WTC11 (cell line): Measurements from ENCODE around the gene SND1. TPM values are rescaled to one million over a fixed set of nuclear protein-coding genes. Genes with fewer than 3 reads are reported as not detected.
A peak's percentile ranks its signal among the peaks of the same experiment; 100 is the strongest.

ENCODE experiments used
- ATAC-seq: fragments of 200-7000 bp; cut with Tn5 transposase; 2 replicates; pipeline ENCODE4 v1.10.0; 2021; ENCODE audit warnings: mild to moderate bottlenecking, moderate library complexity
- CTCF ChIA-PET: fragments of 300-600 bp; sonication (Branson Sonifier 250); formaldehyde crosslinking; loops from one replicate; lab custom pipeline; 2021; ENCODE audit warnings: antibody characterized with exemption; lab: Charles Lee
- POLR2A ChIA-PET: fragments of 350-600 bp; sonication (Branson Sonifier 250); formaldehyde crosslinking; loops from one replicate; lab custom pipeline; 2021; ENCODE audit warnings: antibody characterized with exemption; lab: Charles Lee
- DNase-seq: peaks from one replicate; pipeline ENCODE4 v3.0.0; 2021; ENCODE audit warnings: low spot score
- H3K27ac Mint-ChIP-seq: 2 replicates; pipeline ENCODE4 v1.8.0; 2021; ENCODE audit warnings: mixed read lengths
- H3K27me3 Mint-ChIP-seq: 2 replicates; pipeline ENCODE4 v1.8.0; 2021; ENCODE audit warnings: low read depth, mild to moderate bottlenecking, moderate library complexity, mixed read lengths
- H3K36me3 Mint-ChIP-seq: 2 replicates; pipeline ENCODE4 v1.8.0; 2021; ENCODE audit warnings: mixed read lengths
- H3K4me1 Mint-ChIP-seq: 2 replicates; pipeline ENCODE4 v1.8.0; 2022; ENCODE audit warnings: mixed read lengths
- H3K4me3 Mint-ChIP-seq: 2 replicates; pipeline ENCODE4 v1.8.0; 2021; ENCODE audit warnings: mild to moderate bottlenecking, moderate library complexity, mixed read lengths
- H3K9me3 Mint-ChIP-seq: 2 replicates; pipeline ENCODE4 v1.8.0; 2021; ENCODE audit warnings: mixed read lengths
- AFF4 ChIP-seq: sonication (generic); formaldehyde crosslinking; IDR thresholded peaks from 2 replicates; pipeline ENCODE4 v1.8.1; 2023; ENCODE audit warnings: mild to moderate bottlenecking, missing genetic modification reagents, borderline replicate concordance
- ATF6 ChIP-seq: sonication (generic); formaldehyde crosslinking; IDR thresholded peaks from 2 replicates; pipeline ENCODE4 v1.8.1; 2023; ENCODE audit warnings: mild to moderate bottlenecking, missing genetic modification reagents
- FOXJ3 ChIP-seq: sonication (generic); formaldehyde crosslinking; IDR thresholded peaks from 2 replicates; pipeline ENCODE4 v1.9.0; 2021; ENCODE audit warnings: missing genetic modification reagents, mild to moderate bottlenecking, borderline replicate concordance
- JAZF1 ChIP-seq: fragments of 250-450 bp; sonication (Bioruptor Pico); IDR thresholded peaks from 2 replicates; pipeline ENCODE4 v1.9.0; 2021; ENCODE audit warnings: moderate library complexity, mild to moderate bottlenecking, inconsistent platforms
- JUN ChIP-seq: sonication (generic); formaldehyde crosslinking; IDR thresholded peaks from 2 replicates; pipeline ENCODE4 v1.8.0; 2023; ENCODE audit warnings: mild to moderate bottlenecking, missing genetic modification reagents
- KAT7 ChIP-seq: sonication (generic); formaldehyde crosslinking; IDR thresholded peaks from 2 replicates; pipeline ENCODE4 v1.8.1; 2023; ENCODE audit warnings: missing genetic modification reagents, mild to moderate bottlenecking, borderline replicate concordance
- NR3C1 ChIP-seq: sonication (generic); formaldehyde crosslinking; conservative IDR thresholded peaks from 2 replicates; pipeline ENCODE4 v1.8.1; 2023; ENCODE audit warnings: low read depth, mild to moderate bottlenecking, missing genetic modification reagents
- SMAD4 ChIP-seq: sonication (generic); formaldehyde crosslinking; IDR thresholded peaks from 2 replicates; pipeline ENCODE4 v1.8.0; 2022; ENCODE audit warnings: mild to moderate bottlenecking, missing genetic modification reagents
- ZNF281 ChIP-seq: sonication (generic); formaldehyde crosslinking; IDR thresholded peaks from 2 replicates; pipeline ENCODE4 v1.8.0; 2023; ENCODE audit warnings: mild to moderate bottlenecking, missing genetic modification reagents
- ZNF416 ChIP-seq: fragments of 250-450 bp; sonication (Bioruptor Pico); IDR thresholded peaks from 2 replicates; pipeline ENCODE4 v1.9.0; 2021; ENCODE audit warnings: mild to moderate bottlenecking, inconsistent platforms
- ZNF512 ChIP-seq: sonication (generic); formaldehyde crosslinking; IDR thresholded peaks from 2 replicates; pipeline ENCODE4 v1.8.1; 2022; ENCODE audit warnings: missing genetic modification reagents, borderline replicate concordance
- ZNF671 ChIP-seq: fragments of 250-450 bp; sonication (Bioruptor Pico); IDR thresholded peaks from 2 replicates; pipeline ENCODE4 v1.8.0; 2021; ENCODE audit warnings: mild to moderate bottlenecking
- total RNA-seq: library from RNA; stranded (reverse); gene quantifications from 3 replicates; pipeline ENCODE4 v1.2.3, GENCODE V29; 2021
- TF ChIP-seq, protein P1 (sequence below): fragments of 250-450 bp; sonication (Bioruptor Pico); conservative IDR thresholded peaks from 2 replicates; pipeline ENCODE4 v1.9.0; 2021; ENCODE audit warnings: mild to moderate bottlenecking
- TF ChIP-seq, protein P2 (sequence below): sonication (generic); formaldehyde crosslinking; IDR thresholded peaks from 2 replicates; pipeline ENCODE4 v1.8.0; 2022; ENCODE audit warnings: mild to moderate bottlenecking, missing genetic modification reagents
- TF ChIP-seq, protein P3 (sequence below): sonication (generic); formaldehyde crosslinking; IDR thresholded peaks from 2 replicates; pipeline ENCODE4 v1.8.1; 2023; ENCODE audit warnings: mild to moderate bottlenecking, missing genetic modification reagents, moderate library complexity

Gene SND1
- total RNA-seq, 1 experiment from 2014 or later = 261 TPM

DNA sequence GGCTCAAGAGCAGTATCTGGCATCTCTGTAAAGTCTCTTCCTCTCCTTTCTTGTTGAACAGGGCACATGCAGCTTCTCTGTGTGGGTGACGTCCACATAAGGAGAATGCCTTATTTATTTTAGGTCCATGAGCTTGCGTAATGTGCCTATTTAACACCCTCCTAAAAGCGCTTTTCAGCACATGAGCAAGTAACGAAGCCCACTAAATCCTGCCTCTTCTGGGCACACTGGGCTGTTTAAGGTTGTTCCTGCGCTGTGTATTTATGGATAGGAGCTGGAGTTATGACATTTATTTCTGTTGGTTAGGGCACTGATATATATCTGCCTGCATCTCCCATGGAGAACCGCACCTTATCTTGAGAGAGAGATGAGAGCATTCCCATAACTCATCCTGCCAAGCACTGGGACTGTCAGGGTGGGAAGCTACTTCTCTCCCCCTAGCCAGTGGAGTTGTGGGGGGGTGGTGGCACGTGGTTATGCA is 303.1 kb downstream of the SND1 start:
- H3K4me3 Mint-ChIP-seq = no peak overlapping the region
- ATAC-seq = no peak
- 0 out of 2 replicates have a peak, but pooled peaks cover 3% of the 10 kb centered on the region for H3K36me3 Mint-ChIP-seq
- H3K27me3 Mint-ChIP-seq = no peaks in the 10 kb centered on the region
- H3K9me3 Mint-ChIP-seq = no peaks in the 10 kb centered on the region
- H3K27ac Mint-ChIP-seq = no peak overlapping the region
- no peak for DNase-seq
- POLR2A ChIA-PET = no interaction called here
- H3K4me1 Mint-ChIP-seq = peaks cover 7% of the 10 kb centered on the region; the same call in 1 of the 2 replicates
- CTCF ChIA-PET = interaction anchor here (0.7 kb wide), 1 partner anchor 254 kb away, joined by 3 read pairs; no protein-coding TSS in a partner anchor
- TF ChIP-seq FOXJ3 (CRISPR knock-in tag) = no peak
- no peak for TF ChIP-seq ZNF281 (CRISPR knock-in tag)
- no peak for TF ChIP-seq JAZF1 (CRISPR knock-in tag)
- TF ChIP-seq, protein P1, sequence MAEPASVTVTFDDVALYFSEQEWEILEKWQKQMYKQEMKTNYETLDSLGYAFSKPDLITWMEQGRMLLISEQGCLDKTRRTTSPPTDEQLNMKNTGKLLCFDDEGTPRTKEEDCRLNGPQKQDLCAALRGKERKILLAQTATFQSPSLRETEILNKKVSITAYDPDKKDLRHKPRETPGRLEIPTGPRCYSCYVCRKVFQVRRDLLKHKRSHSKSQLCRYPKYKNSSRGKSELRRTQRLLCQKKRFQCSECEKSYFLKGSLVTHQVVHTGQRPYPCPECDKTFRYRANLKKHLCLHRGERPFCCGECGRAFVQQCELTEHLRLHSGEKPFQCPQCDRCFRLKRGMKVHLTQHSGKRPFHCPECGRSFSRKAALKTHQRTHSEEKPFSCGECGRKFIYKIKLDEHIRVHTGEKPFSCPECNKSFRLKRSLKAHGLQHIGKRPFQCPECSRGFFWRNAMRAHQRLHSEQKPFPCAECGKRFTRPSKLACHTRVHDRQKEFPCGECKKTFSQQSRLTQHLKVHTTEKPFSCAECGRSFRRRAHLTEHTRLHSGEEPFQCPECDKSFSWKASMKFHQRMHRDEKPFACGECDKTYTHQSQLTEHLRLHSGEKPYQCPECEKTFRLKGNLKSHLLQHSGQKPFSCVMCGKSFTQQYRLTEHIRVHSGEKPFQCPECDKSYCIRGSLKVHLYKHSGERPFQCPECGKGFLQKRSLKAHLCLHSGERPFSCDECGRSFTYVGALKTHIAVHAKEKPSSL = no peak
- no peak for TF ChIP-seq ATF6 (CRISPR knock-in tag)
- no peak for TF ChIP-seq ZNF416 (CRISPR knock-in tag)
- TF ChIP-seq ZNF512 (CRISPR knock-in tag) = no peak
- no peak for TF ChIP-seq KAT7 (CRISPR knock-in tag)

DNA sequence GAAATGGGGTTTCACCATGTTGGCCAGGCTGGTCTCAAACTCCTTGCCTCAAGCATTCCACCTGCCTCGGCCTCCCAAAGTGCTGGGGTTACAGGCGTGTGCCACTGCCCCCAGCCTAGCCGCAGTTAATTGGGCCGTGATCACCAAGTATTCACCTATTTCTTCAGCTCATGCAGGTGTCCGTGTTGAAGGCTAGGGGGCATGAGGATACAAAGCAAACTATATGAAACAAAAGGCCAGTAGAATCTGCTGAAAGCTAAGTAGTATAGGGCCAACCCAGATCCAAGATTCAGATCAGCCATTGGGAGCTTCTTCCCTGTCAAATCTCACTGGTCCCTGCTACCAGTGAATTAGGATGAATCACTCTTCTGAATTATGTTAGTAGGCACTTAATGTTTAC is 305.9 kb downstream of the SND1 start:
- ATAC-seq = peak; percentile 70
- POLR2A ChIA-PET = no interaction called here
- CTCF ChIA-PET = interaction anchor here (0.7 to 1.6 kb wide), 7 partner anchors 55 to 303 kb away, joined by 3 to 12 read pairs (median 4); no protein-coding TSS in a partner anchor

DNA sequence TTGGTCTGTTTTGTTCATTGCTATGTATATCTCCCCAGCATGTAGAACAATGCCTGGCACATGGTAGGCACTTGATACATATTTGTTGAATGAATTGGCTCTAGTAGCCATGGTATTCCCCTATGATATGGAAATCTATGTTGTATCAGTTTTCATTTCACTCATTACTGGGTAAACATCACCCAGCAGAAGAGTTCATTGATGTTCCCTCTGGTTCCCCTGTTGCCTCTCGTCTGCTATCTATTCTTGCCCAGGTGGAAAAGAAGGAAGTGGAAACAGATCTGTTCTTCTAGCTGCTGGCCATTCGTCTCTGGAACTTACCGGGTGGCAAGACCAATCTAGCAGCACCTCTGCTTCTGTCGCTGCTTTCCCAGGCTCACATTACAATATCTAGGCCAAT is 307.8 kb downstream of the SND1 start:
- Mint-ChIP-seq H3K4me1 (no peaks in the 10 kb centered on the region), H3K9me3 (peaks cover 6% of the 10 kb centered on the region), H3K4me3 (no peak overlapping the region), H3K36me3 (peaks cover 14% of the 10 kb centered on the region), H3K27me3 (no peaks in the 10 kb centered on the region), H3K27ac (no peak overlapping the region)
- ChIA-PET CTCF (no interaction called here), POLR2A (no interaction called here)
- ATAC-seq (no peak), DNase-seq (no peak)
- TF ChIP-seq, protein P2, sequence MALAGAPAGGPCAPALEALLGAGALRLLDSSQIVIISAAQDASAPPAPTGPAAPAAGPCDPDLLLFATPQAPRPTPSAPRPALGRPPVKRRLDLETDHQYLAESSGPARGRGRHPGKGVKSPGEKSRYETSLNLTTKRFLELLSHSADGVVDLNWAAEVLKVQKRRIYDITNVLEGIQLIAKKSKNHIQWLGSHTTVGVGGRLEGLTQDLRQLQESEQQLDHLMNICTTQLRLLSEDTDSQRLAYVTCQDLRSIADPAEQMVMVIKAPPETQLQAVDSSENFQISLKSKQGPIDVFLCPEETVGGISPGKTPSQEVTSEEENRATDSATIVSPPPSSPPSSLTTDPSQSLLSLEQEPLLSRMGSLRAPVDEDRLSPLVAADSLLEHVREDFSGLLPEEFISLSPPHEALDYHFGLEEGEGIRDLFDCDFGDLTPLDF = no peak
- TF ChIP-seq NR3C1 (no peak), SMAD4 (CRISPR knock-in tag) (no peak), AFF4 (CRISPR knock-in tag) (no peak)

More for the DNA sequence above, 305.9 kb downstream of the SND1 start:
- Mint-ChIP-seq H3K36me3 (peaks cover 12% of the 10 kb centered on the region), H3K27ac (no peak overlapping the region), H3K4me3 (no peak overlapping the region), H3K27me3 (no peaks in the 10 kb centered on the region), H3K4me1 (no peaks in the 10 kb centered on the region), H3K9me3 (peaks cover 4% of the 10 kb centered on the region)
- TF ChIP-seq JUN (no peak), KAT7 (CRISPR knock-in tag) (no peak), ZNF671 (CRISPR knock-in tag) (no peak)
- TF ChIP-seq, protein P3, sequence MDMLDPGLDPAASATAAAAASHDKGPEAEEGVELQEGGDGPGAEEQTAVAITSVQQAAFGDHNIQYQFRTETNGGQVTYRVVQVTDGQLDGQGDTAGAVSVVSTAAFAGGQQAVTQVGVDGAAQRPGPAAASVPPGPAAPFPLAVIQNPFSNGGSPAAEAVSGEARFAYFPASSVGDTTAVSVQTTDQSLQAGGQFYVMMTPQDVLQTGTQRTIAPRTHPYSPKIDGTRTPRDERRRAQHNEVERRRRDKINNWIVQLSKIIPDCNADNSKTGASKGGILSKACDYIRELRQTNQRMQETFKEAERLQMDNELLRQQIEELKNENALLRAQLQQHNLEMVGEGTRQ (CRISPR knock-in tag) = no peak
- DNase-seq = no peak
